ENCODE results near the gene ITGA2B.

Gene ITGA2B

DNA sequence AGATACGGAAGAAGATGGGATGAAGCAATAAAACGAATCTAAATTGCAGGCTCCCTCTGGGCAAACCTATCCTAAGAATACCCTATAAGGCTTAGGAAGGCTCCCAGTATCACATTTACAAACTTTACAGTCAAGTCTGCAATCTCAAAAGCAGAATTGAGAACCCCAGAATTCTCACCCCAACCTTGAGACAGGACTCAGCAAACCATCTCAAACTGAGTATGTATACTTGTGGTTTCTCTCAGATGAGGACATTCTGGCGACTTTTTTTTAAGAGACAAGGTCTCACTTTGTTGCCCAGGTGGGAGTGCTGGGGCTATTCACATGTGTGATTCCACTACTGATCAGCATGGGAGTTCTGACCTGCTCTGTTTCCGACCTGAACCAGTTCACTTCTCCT is 19.3 kb upstream of the ITGA2B start:
- Mint-ChIP-seq H3K9me3 (no peaks in the 10 kb centered on the region), H3K27ac (no peak overlapping the region), H3K4me1 (no peaks in the 10 kb centered on the region), H3K4me3 (no peak overlapping the region), H3K27me3 (ENCODE audit: low read depth) (no peaks in the 10 kb centered on the region), H3K36me3 (ENCODE audit: low read depth) (peaks cover 31% of the 10 kb centered on the region)
- TF ChIP-seq, protein P1, sequence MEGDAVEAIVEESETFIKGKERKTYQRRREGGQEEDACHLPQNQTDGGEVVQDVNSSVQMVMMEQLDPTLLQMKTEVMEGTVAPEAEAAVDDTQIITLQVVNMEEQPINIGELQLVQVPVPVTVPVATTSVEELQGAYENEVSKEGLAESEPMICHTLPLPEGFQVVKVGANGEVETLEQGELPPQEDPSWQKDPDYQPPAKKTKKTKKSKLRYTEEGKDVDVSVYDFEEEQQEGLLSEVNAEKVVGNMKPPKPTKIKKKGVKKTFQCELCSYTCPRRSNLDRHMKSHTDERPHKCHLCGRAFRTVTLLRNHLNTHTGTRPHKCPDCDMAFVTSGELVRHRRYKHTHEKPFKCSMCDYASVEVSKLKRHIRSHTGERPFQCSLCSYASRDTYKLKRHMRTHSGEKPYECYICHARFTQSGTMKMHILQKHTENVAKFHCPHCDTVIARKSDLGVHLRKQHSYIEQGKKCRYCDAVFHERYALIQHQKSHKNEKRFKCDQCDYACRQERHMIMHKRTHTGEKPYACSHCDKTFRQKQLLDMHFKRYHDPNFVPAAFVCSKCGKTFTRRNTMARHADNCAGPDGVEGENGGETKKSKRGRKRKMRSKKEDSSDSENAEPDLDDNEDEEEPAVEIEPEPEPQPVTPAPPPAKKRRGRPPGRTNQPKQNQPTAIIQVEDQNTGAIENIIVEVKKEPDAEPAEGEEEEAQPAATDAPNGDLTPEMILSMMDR (IDR thresholded peaks at IDR 0.05; ENCODE audit: unreplicated experiment in 3 of 3), result no peak

DNA sequence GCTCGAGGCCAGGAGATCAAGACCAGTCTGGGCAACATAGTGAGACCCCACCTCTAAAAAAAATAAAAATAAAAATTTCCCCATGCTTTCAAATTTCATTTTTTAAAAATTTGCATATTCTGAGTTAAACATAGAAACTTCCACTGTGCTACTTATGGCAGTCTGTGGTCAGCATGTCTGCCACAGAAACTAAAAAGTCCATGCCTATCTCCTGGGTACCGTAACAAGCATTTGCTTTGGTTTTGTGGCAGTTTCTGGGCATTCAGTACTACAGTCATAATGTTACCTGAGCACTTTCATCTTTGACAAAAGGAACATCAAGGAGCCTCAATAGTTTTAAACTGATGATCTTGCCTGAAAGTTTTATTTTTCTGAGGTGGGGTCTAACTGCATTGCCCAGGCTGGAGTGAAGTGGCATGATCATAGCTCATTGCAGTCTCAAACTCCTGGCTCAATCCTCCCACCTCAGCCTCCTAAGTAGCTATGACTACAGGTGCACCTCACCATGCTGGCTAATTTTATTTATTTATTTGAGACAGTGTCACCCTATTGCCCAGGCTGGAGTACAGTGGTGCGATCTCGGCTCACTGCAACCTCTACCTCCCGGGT is 13.2 kb upstream of the ITGA2B start:
- H3K4me3 Mint-ChIP-seq, result no peak overlapping the region
- TF ChIP-seq, protein P1 (IDR thresholded peaks at IDR 0.05; ENCODE audit: unreplicated experiment in 3 of 3), result no peak
- H3K36me3 Mint-ChIP-seq (ENCODE audit: low read depth), result peaks cover 63% of the 10 kb centered on the region
- H3K27me3 Mint-ChIP-seq (ENCODE audit: low read depth), result no peaks in the 10 kb centered on the region
- H3K27ac Mint-ChIP-seq, result no peak overlapping the region
- H3K4me1 Mint-ChIP-seq, result no peaks in the 10 kb centered on the region
- H3K9me3 Mint-ChIP-seq, result no peaks in the 10 kb centered on the region

DNA sequence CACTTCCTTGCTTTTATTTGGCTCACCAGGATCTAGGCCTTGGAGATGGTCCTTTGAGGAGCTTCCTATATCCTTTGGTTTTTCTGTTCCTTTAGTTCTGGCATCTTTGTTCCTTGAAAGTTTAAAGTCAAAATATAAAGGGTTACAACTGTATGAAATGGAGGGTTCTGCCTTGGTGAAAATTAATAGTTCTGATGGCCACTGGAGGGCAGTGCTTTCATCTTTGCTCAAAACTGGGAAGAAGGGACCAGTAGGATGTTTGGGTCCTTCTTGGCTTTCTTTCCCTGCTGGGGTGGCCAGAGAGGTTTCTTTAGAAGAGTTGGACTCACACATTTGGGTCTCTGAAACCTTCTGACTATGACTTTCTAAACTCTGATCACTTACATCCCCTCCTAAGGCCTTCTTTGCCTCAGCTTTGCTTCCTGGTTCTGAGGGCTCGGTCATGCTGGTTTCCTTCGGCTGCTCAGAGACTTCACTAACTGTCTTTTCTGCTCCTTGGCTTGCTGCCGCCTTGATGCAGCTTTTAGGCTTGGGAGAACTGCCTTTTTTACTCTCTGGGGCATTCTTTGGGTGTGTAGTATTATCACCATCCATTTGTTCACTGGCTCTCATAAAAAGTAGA is 10.9 kb upstream of the ITGA2B start:
- H3K27me3 Mint-ChIP-seq (ENCODE audit: low read depth), result no peaks in the 10 kb centered on the region

DNA sequence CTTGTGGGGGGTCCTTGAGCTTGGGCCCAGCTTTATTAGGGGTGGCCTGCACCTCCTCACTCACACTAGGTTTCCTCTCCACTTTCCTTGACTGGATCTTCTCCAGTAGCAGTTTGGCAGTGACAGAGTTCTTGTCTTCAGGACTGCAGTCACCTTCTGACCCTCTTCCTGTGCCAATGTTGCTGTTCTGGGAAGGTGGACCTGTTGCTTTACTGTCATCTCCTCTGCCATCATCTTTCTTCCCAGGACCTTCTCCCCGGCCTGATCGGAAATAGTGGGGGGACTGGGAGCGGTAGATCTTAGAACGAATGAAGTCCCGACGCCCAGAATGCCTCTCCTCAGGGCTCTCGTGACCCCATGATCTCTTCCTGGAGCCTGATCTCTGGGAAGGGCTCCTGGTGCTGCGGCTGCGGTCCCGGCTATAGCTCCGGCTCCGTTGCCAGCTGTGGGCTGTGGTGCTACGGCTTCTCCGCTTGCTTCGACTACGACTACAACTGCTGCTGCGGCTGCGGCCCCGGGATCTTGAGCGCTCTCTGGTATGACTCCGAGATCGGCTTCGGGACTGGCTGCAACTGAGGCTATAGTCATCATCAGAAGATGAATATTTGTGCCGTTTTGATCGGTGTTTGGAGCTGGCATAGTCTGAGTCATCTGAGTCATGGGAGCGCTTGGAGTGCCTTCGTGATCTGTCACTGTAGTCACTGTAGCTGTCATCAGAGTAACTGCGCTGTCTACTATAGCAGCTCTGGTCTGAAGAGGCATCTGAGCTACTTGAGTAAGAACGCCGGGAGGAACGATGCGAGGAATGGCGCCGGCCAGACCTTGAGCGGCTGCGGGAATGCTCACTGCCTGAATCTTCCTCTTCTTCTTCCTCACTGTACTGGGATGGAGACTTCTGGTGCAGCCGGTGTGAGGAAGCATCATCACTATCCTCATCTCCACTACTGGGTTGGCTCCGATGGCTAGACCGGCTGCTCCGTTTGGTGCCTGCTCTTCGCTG is 9.5 kb upstream of the ITGA2B start:
- H3K27me3 Mint-ChIP-seq (ENCODE audit: low read depth), result no peaks in the 10 kb centered on the region
- TF ChIP-seq, protein P1 (IDR thresholded peaks at IDR 0.05; ENCODE audit: unreplicated experiment in 3 of 3), result no peak
- H3K36me3 Mint-ChIP-seq (ENCODE audit: low read depth), result peaks cover 66% of the 10 kb centered on the region
- no peak overlapping the region for H3K27ac Mint-ChIP-seq
- H3K4me1 Mint-ChIP-seq, result no peaks in the 10 kb centered on the region
- H3K9me3 Mint-ChIP-seq, result no peaks in the 10 kb centered on the region
- no peak overlapping the region for H3K4me3 Mint-ChIP-seq

More for the DNA sequence above, 10.9 kb upstream of the ITGA2B start:
- Mint-ChIP-seq H3K9me3 (no peaks in the 10 kb centered on the region), H3K4me1 (no peaks in the 10 kb centered on the region), H3K27ac (no peak overlapping the region), H3K4me3 (no peak overlapping the region), H3K36me3 (ENCODE audit: low read depth) (peaks cover 70% of the 10 kb centered on the region)
- TF ChIP-seq, protein P1 (IDR thresholded peaks at IDR 0.05; ENCODE audit: unreplicated experiment in 3 of 3), result peak; percentile 47 to 55 (median 50)

DNA sequence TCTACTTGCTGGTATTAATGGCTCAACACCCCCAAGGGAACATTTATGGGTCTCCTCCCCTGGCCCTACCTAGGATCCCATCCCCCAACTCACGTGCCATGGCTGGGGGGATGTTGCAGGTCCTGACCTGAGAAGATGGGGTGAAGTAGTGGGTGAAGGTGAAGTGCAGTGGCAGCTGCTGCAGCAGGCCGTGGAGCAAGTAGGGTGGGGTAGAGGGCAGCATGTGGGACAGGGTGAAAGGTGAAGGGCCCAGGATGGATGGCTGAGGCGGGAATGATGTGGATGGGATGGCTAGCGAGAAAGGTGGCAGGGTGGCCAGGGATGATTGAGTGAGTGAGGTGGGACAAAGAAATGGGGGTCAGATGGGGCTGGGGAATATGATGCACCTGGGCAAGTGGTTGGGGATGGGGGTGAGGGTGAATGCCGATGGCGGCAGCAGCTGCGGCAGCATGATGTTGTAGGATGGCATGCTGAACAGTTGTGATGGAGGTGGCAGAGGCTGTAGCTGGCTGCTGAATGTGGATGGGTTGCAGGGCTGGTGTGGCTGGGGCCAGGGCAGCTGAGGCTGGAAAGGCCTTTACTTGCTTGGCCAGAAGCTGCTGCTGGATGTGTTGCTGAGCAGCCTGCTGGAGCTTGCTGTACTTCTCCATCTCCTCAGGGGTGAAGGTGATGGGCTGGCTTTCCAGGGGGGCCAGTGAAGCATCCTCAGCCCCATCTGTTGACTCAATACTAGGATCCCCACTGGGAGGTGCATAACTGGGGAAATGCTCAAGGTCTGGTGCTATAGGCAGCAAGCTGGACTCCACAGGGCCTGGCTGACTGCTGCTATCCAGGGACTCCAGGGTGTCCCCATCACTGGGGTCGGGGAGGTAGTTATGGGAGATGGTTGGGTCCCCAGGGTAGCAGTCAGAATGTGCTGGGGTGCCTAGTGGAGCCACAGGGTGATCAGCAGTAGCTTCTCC is 8.3 kb upstream of the ITGA2B start:
- H3K27me3 Mint-ChIP-seq (ENCODE audit: low read depth), result no peaks in the 10 kb centered on the region
- H3K9me3 Mint-ChIP-seq, result no peaks in the 10 kb centered on the region
- no peaks in the 10 kb centered on the region for H3K4me1 Mint-ChIP-seq
- H3K4me3 Mint-ChIP-seq, result no peak overlapping the region
- H3K36me3 Mint-ChIP-seq (ENCODE audit: low read depth), result peaks cover 58% of the 10 kb centered on the region
- TF ChIP-seq, protein P1 (IDR thresholded peaks at IDR 0.05; ENCODE audit: unreplicated experiment in 3 of 3), result no peak
- no peak overlapping the region for H3K27ac Mint-ChIP-seq
